Liver (tissue), 9 donors: Measurements from ENCODE around the gene NFATC1. TPM values are rescaled to one million over a fixed set of nuclear protein-coding genes. Genes with fewer than 3 reads are reported as not detected.

Experiments
- DNase-seq: peaks from one replicate; pipeline ENCODE4 v3.0.0-alpha.2; 2017; ENCODE audit warnings: low spot score
- H3K27ac ChIP-seq, 2 donors: one replicate each; pipeline ENCODE4 v1.7.0; 2013; ENCODE audit warnings: inconsistent platforms in 2 of 2, low read length in 2 of 2, control low read depth in 1 of 2, low read depth in 1 of 2, mild to moderate bottlenecking in 1 of 2
- H3K27me3 ChIP-seq, 4 donors: one replicate each; pipeline versions ENCODE4 v1.6.1 to v1.7.0; 2013; ENCODE audit warnings: low read length in 3 of 4, inconsistent platforms in 1 of 4, mild to moderate bottlenecking in 1 of 4, moderate library complexity in 1 of 4; ENCODE audit not compliant: control insufficient read depth in 4 of 4, insufficient read depth in 4 of 4
- H3K36me3 ChIP-seq, 4 donors: one replicate each; pipeline versions ENCODE4 v1.6.1 to v1.7.0; 2013; ENCODE audit warnings: low read length in 3 of 4, mild to moderate bottlenecking in 3 of 4, low read depth in 1 of 4, moderate library complexity in 1 of 4; ENCODE audit not compliant: control insufficient read depth in 4 of 4, insufficient read depth in 3 of 4
- H3K4me1 ChIP-seq, 4 donors: one replicate each; pipeline versions ENCODE4 v1.6.1 to v1.7.0; 2013; ENCODE audit warnings: low read length in 3 of 4, mild to moderate bottlenecking in 3 of 4, moderate library complexity in 1 of 4; ENCODE audit not compliant: control insufficient read depth in 4 of 4, insufficient read depth in 4 of 4
- H3K4me3 ChIP-seq, 3 donors: one replicate each; pipeline versions ENCODE4 v1.6.1 to v1.7.0; 2013; ENCODE audit warnings: low read length in 3 of 3, control low read depth in 1 of 3, low read depth in 1 of 3, mild to moderate bottlenecking in 1 of 3
- H3K9ac ChIP-seq, 2 donors: one replicate each; pipeline ENCODE4 v1.7.0; 2013; ENCODE audit warnings: low read length in 2 of 2, mild to moderate bottlenecking in 2 of 2, moderate library complexity in 2 of 2, control low read depth in 1 of 2, low read depth in 1 of 2
- H3K9me3 ChIP-seq, 4 donors: one replicate each; pipeline versions ENCODE4 v1.6.1 to v1.7.0; 2013; ENCODE audit warnings: low read length in 3 of 4; ENCODE audit not compliant: control insufficient read depth in 4 of 4
- ATF3 ChIP-seq: IDR thresholded peaks from 2 replicates; pipeline ENCODE4 v1.6.1; 2016; ENCODE audit warnings: antibody characterized with exemption
- CTCF ChIP-seq: fragments of 150-350 bp; IDR thresholded peaks from 2 replicates; pipeline ENCODE4 v1.5.1; 2017; ENCODE audit warnings: improper control_type of control experiment, low read depth, low read length; ENCODE audit not compliant: missing input control
- EGR1 ChIP-seq, 2 donors: IDR thresholded peaks; 2 replicates each; pipeline ENCODE4 v1.6.1; 2016 to 2018; ENCODE audit warnings: antibody characterized with exemption in 2 of 2, low read depth in 2 of 2
- FOXA1 ChIP-seq: IDR thresholded peaks from 2 replicates; pipeline ENCODE4 v1.6.1; 2016; ENCODE audit warnings: antibody characterized with exemption
- FOXA2 ChIP-seq: IDR thresholded peaks from 2 replicates; pipeline ENCODE4 v1.6.1; 2016; ENCODE audit warnings: antibody characterized with exemption
- GABPA ChIP-seq, 2 donors: IDR thresholded peaks in 1 of 2; conservative IDR thresholded peaks in 1 of 2; 2 replicates each; pipeline ENCODE4 v1.6.1; 2016; ENCODE audit warnings: antibody characterized with exemption in 2 of 2, mild to moderate bottlenecking in 1 of 2, moderate library complexity in 1 of 2
- HNF4A ChIP-seq, 2 donors: conservative IDR thresholded peaks; 2 replicates each; pipeline ENCODE4 v1.6.1; 2016; ENCODE audit warnings: antibody characterized with exemption in 2 of 2, mild to moderate bottlenecking in 2 of 2
- HNF4G ChIP-seq: IDR thresholded peaks from 2 replicates; pipeline ENCODE4 v1.6.1; 2016; ENCODE audit warnings: antibody characterized with exemption
- JUND ChIP-seq, 2 donors: IDR thresholded peaks; 2 replicates each; pipeline ENCODE4 v1.6.1; 2016; ENCODE audit warnings: antibody characterized with exemption in 2 of 2
- MAX ChIP-seq: IDR thresholded peaks from 2 replicates; pipeline ENCODE4 v1.6.1; 2016; ENCODE audit warnings: antibody characterized with exemption
- NR2F2 ChIP-seq: IDR thresholded peaks from 2 replicates; pipeline ENCODE4 v1.6.1; 2016; ENCODE audit warnings: antibody characterized with exemption
- RAD21 ChIP-seq, 2 donors: IDR thresholded peaks; 2 replicates each; pipeline ENCODE4 v1.6.1; 2016; ENCODE audit warnings: antibody characterized with exemption in 2 of 2, mild to moderate bottlenecking in 2 of 2
- REST ChIP-seq: IDR thresholded peaks from 2 replicates; pipeline ENCODE4 v1.6.1; 2016; ENCODE audit warnings: antibody characterized with exemption, mild to moderate bottlenecking
- RXRA ChIP-seq, 2 donors: IDR thresholded peaks; 2 replicates each; pipeline ENCODE4 v1.6.1; 2017 to 2018; ENCODE audit warnings: antibody characterized with exemption in 2 of 2, mild to moderate bottlenecking in 1 of 2
- SP1 ChIP-seq: IDR thresholded peaks from 2 replicates; pipeline ENCODE4 v1.6.1; 2018; ENCODE audit warnings: antibody characterized with exemption, mild to moderate bottlenecking
- TAF1 ChIP-seq: conservative IDR thresholded peaks from 2 replicates; pipeline ENCODE4 v1.6.1; 2016; ENCODE audit warnings: antibody characterized with exemption, mild to moderate bottlenecking
- YY1 ChIP-seq: IDR thresholded peaks from 2 replicates; pipeline ENCODE4 v1.6.1; 2016; ENCODE audit warnings: antibody characterized with exemption, mild to moderate bottlenecking
- ZBTB33 ChIP-seq: IDR thresholded peaks from 2 replicates; pipeline ENCODE4 v1.6.1; 2016; ENCODE audit warnings: antibody characterized with exemption
- whole genome bisulfite sequencing: extraction: QIAGEN DNeasy Blood & Tissue Kit; methylation state at CpG from one replicate; pipeline ENCODE4 v1.1.7; 2013; 5-methylcytosine and 5-hydroxymethylcytosine counted together
- polyA plus RNA-seq, 2 donors: library from polyadenylated mRNA; stranded (reverse) in 1 of 2; unstranded in 1 of 2; fragments of 200-250 nt in 1 of 2; fragments of >200 nt in 1 of 2; fragmentation: Nextera tagmentation in 1 of 2; extraction: Ambion mirVana in 1 of 2; gene quantifications; one replicate each; pipeline versions ENCODE4 v1.2.1 to v1.2.3, GENCODE V29; 2013 to 2015
- total RNA-seq, 2 donors: library from RNA; depleted of rRNA; stranded (reverse); fragments of >200 nt; gene quantifications; one replicate each; pipeline ENCODE4 v1.2.3, GENCODE V29; 2014
- donor health status: healthy.
- donor health status: healthy.
- donor health status: healthy.
- donor health status: healthy.
- donor health status: healthy.

Gene NFATC1
- total and polyA plus RNA-seq, 4 donors, result 0.57 to 2.2 (median 1.3) TPM

- no peak overlapping the region for H3K9ac ChIP-seq
- no peaks in the 10 kb centered on the region for H3K36me3 ChIP-seq
- no peaks in the 10 kb centered on the region for H3K27me3 ChIP-seq
- WGBS, result 71% methylated on average over 4 of the region's 4 CpGs
- H3K27ac ChIP-seq, result no peak overlapping the region
- no peak overlapping the region for H3K4me3 ChIP-seq
- no peak for DNase-seq
- TF ChIP-seq HNF4A (conservative IDR thresholded peaks at IDR 0.05), result no peak
- TF ChIP-seq CTCF, result no peak
- no peak for TF ChIP-seq YY1
- TF ChIP-seq RAD21 (IDR thresholded peaks at IDR 0.05), result no peak
- TF ChIP-seq JUND (IDR thresholded peaks at IDR 0.05), result no peak
- no peak for TF ChIP-seq REST
- TF ChIP-seq RXRA (IDR thresholded peaks at IDR 0.05), result no peak
- TF ChIP-seq MAX, result no peak
- TF ChIP-seq TAF1, result no peak
- no peak for TF ChIP-seq ZBTB33
- no peak for TF ChIP-seq GABPA (IDR thresholded peaks at IDR 0.05 in 1 of 2, conservative IDR thresholded peaks at IDR 0.05 in 1 of 2)
- no peak for TF ChIP-seq ATF3
- TF ChIP-seq FOXA2, result no peak
- TF ChIP-seq HNF4G, result no peak
- TF ChIP-seq EGR1 (IDR thresholded peaks at IDR 0.05; ENCODE audit: low read depth in 2 of 2), result no peak
- TF ChIP-seq NR2F2, result no peak
- no peak for TF ChIP-seq SP1
- peaks cover 0 to 9% (median 5%) of the 10 kb centered on the region in 4 donors for H3K9me3 ChIP-seq
- H3K4me1 ChIP-seq, result peaks cover 0 to 6% (median 4%) of the 10 kb centered on the region in 4 donors
Observed at GRCh38 chr18:79502782-79503181, 107.1 kb downstream of the NFATC1 start.

GRCh38 chr18:79503406-79503805 lies 107.7 kb downstream of the NFATC1 start:
- Histone ChIP-seq H3K9me3 (peaks cover 0 to 7% (median 5%) of the 10 kb centered on the region in 4 donors), H3K4me1 (peaks cover 0 to 10% (median 4%) of the 10 kb centered on the region in 4 donors), H3K36me3 (no peaks in the 10 kb centered on the region), H3K27ac (no peak overlapping the region), H3K9ac (no peak overlapping the region), H3K27me3 (no peaks in the 10 kb centered on the region), H3K4me3 (no peak overlapping the region)
- WGBS, result 90% methylated on average over 11 of the region's 11 CpGs
- DNase-seq, result no peak
- TF ChIP-seq JUND (IDR thresholded peaks at IDR 0.05) (no peak), CTCF (no peak), HNF4G (no peak), MAX (no peak), NR2F2 (no peak), SP1 (no peak), ATF3 (no peak), HNF4A (conservative IDR thresholded peaks at IDR 0.05) (no peak), YY1 (no peak), GABPA (IDR thresholded peaks at IDR 0.05 in 1 of 2, conservative IDR thresholded peaks at IDR 0.05 in 1 of 2) (no peak), FOXA1 (no peak)
